HG03095 (cell line): ENCODE measurements around the gene ALX4.

Source experiments
- ATAC-seq: cut with Tn5 transposase; IDR thresholded peaks from one replicate; pipeline ENCODE4 v1.9.1; 2021; ENCODE audit warnings: moderate library complexity; ENCODE audit not compliant: unreplicated experiment

The ALX4 gene

GRCh38 chr11:44269369-44270351, 40.3 kb downstream of the ALX4 start:
- ATAC-seq = no peak

- no peak for ATAC-seq
Measured at GRCh38 chr11:44268614-44269080, 41.3 kb downstream of the ALX4 start.

- no peak for ATAC-seq
Measured at GRCh38 chr11:44267750-44268613, 42.0 kb downstream of the ALX4 start.

GRCh38 chr11:44267006-44267749, 42.8 kb downstream of the ALX4 start:
- no peak for ATAC-seq

- no peak for ATAC-seq
Measured at GRCh38 chr11:44266056-44266780, 43.7 kb downstream of the ALX4 start.

GRCh38 chr11:44264761-44265160, 45.2 kb downstream of the ALX4 start:
- no peak for ATAC-seq

- ATAC-seq = no peak
Measured at GRCh38 chr11:44264438-44264749, 45.5 kb downstream of the ALX4 start.

- no peak for ATAC-seq
Measured at GRCh38 chr11:44263738-44264437, 46.1 kb downstream of the ALX4 start.

GRCh38 chr11:44261800-44262591, 47.9 kb downstream of the ALX4 start:
- ATAC-seq = no peak

GRCh38 chr11:44260081-44260480, 49.9 kb downstream of the ALX4 start:
- no peak for ATAC-seq

- no peak for ATAC-seq
Measured at GRCh38 chr11:44258839-44259420, 51.0 kb downstream of the ALX4 start.

- no peak for ATAC-seq
Measured at GRCh38 chr11:44258190-44258489, 51.8 kb downstream of the ALX4 start.

GRCh38 chr11:44257338-44258189, 52.4 kb downstream of the ALX4 start:
- ATAC-seq = no peak

GRCh38 chr11:44256673-44257291, 53.2 kb downstream of the ALX4 start:
- no peak for ATAC-seq

GRCh38 chr11:44255406-44256071, 54.4 kb downstream of the ALX4 start:
- no peak for ATAC-seq

- no peak for ATAC-seq
Measured at GRCh38 chr11:44252999-44253602, 56.8 kb downstream of the ALX4 start.
